Astrocyte (in vitro differentiated cells and primary cell): ENCODE results near the gene UHRF1. TPM values are rescaled to one million over a fixed set of nuclear protein-coding genes. Genes with fewer than 3 reads are reported as not detected.

Experiments used
- DNase-seq: peaks from one replicate; pipeline ENCODE4 v3.0.0-alpha.2; 2010; ENCODE audit warnings: low read depth
- FAIRE-seq: peaks from 2 replicates; lab custom pipeline; 2011; peaks lifted over from hg19 to GRCh38; lab: Jason Lieb, UNC
- H2AFZ ChIP-seq: 2 replicates; pipeline ENCODE4 v1.6.0; 2012; ENCODE audit warnings: low read depth, low read length, inconsistent platforms
- H3K27ac ChIP-seq: 2 replicates; pipeline ENCODE4 v1.5.1; 2011; ENCODE audit warnings: low read depth, low read length, inconsistent platforms
- H3K27me3 ChIP-seq: 2 replicates; pipeline ENCODE4 v1.6.0; 2011; ENCODE audit warnings: low read length, inconsistent platforms; ENCODE audit not compliant: insufficient read depth
- H3K36me3 ChIP-seq: 2 replicates; pipeline ENCODE4 v1.5.1; 2011; ENCODE audit warnings: low read length, inconsistent platforms; ENCODE audit not compliant: insufficient read depth
- H3K4me1 ChIP-seq: 2 replicates; pipeline ENCODE4 v1.5.1; 2011; ENCODE audit warnings: low read length, inconsistent platforms; ENCODE audit not compliant: insufficient read depth
- H3K4me2 ChIP-seq: 2 replicates; pipeline ENCODE4 v1.6.0; 2012; ENCODE audit warnings: low read length, inconsistent platforms
- H3K4me3 ChIP-seq: 2 replicates; pipeline ENCODE4 v1.5.1; 2011; ENCODE audit warnings: low read depth, mild to moderate bottlenecking, low read length, inconsistent platforms; ENCODE audit not compliant: insufficient read depth
- H3K79me2 ChIP-seq: 2 replicates; pipeline ENCODE4 v1.6.0; 2012; ENCODE audit warnings: mild to moderate bottlenecking, low read length, inconsistent platforms; ENCODE audit not compliant: insufficient read depth
- H3K9ac ChIP-seq: 2 replicates; pipeline ENCODE4 v1.6.0; 2012; ENCODE audit warnings: mild to moderate bottlenecking, low read length, inconsistent platforms
- H3K9me3 ChIP-seq: 2 replicates; pipeline ENCODE4 v1.5.1; 2012; ENCODE audit warnings: low read depth, mild to moderate bottlenecking, low read length, inconsistent platforms; ENCODE audit not compliant: insufficient read depth
- H4K20me1 ChIP-seq: 2 replicates; pipeline ENCODE4 v1.6.0; 2012; ENCODE audit warnings: low read length, inconsistent platforms; ENCODE audit not compliant: insufficient read depth
- H3K27ac Mint-ChIP-seq: one replicate; pipeline ENCODE4 v1.8.0; 2021; ENCODE audit warnings: mild to moderate bottlenecking, mixed read lengths; ENCODE audit not compliant: unreplicated experiment
- H3K27me3 Mint-ChIP-seq: one replicate; pipeline ENCODE4 v1.8.0; 2021; ENCODE audit warnings: low read depth, mixed read lengths; ENCODE audit not compliant: unreplicated experiment
- H3K36me3 Mint-ChIP-seq: one replicate; pipeline ENCODE4 v1.8.0; 2021; ENCODE audit warnings: low read depth, mixed read lengths; ENCODE audit not compliant: unreplicated experiment
- H3K4me1 Mint-ChIP-seq: one replicate; pipeline ENCODE4 v1.8.0; 2021; ENCODE audit warnings: low read depth, mixed read lengths; ENCODE audit not compliant: unreplicated experiment
- H3K4me3 Mint-ChIP-seq: one replicate; pipeline ENCODE4 v1.8.0; 2021; ENCODE audit warnings: mild to moderate bottlenecking, moderate library complexity, mixed read lengths; ENCODE audit not compliant: unreplicated experiment
- H3K9me3 Mint-ChIP-seq: one replicate; pipeline ENCODE4 v1.8.0; 2021; ENCODE audit warnings: mild to moderate bottlenecking, mixed read lengths; ENCODE audit not compliant: unreplicated experiment
- EZH2 ChIP-seq: IDR thresholded peaks from 2 replicates; pipeline ENCODE4 v1.6.1; 2012; ENCODE audit warnings: mild to moderate bottlenecking, low read length, inconsistent platforms; ENCODE audit not compliant: insufficient read depth
- total RNA-seq: library from RNA; stranded (reverse); gene quantifications from 2 replicates; pipeline ENCODE4 v1.2.1, GENCODE V29; 2021
- TF ChIP-seq, protein P1 (sequence below): IDR thresholded peaks from 2 replicates; pipeline ENCODE4 v1.5.1; 2011; ENCODE audit warnings: low read depth, mild to moderate bottlenecking, inconsistent platforms, low read length, moderate library complexity; ENCODE audit not compliant: insufficient read depth

The UHRF1 gene
- total RNA-seq, 1 donor from 2014 or later = 16.2 TPM

DNA sequence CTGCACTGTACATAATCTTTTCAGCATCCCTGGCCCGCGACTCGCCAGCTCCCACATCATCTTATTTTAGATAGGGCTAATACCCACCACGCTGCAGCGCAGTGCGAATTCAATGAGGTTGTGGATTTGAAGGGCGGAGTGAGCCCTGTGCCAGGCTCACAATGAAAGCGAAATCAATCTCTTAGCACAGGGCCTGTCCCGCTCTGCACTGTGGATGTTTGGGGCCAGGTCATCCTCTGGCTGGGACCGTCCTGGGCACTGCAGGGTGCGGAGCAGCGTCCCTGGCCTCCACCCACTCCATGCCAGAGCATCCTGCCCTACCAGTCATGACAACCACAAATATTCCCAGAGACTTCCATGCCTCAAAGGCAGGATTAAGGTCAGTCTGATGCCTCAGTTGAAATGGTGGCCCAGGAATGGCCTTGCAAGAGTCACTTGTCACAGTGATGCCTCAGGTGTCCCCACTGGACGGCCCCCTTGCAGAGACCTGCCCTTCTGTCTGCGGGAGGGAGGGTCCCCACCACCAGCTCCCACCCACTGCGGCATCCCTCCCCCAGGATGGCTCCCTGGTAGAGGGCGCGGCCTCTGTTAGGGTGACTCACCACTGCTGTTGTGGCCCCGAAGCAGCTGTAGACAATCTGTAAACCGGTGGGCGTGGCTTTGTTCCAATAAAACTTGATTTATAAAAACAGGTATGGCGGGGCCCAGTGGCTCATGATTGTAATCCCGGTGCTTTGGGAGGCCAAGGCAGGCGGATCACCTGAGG lies 5.6 kb downstream of the UHRF1 start:
- no peak overlapping the region for H3K4me3 Mint-ChIP-seq
- DNase-seq = peak; percentile 82
- H3K4me1 ChIP-seq = peaks cover 58% of the 10 kb centered on the region
- no peaks in the 10 kb centered on the region for H3K9me3 ChIP-seq
- H3K27ac ChIP-seq = peak overlapping the region; percentile 86
- peaks cover 16% of the 10 kb centered on the region for H4K20me1 ChIP-seq
- H3K4me3 ChIP-seq = peak overlapping the region; percentile 32
- peak overlapping the region; percentile 80 for H3K4me2 ChIP-seq
- TF ChIP-seq EZH2 = no peak
- TF ChIP-seq, protein P1, sequence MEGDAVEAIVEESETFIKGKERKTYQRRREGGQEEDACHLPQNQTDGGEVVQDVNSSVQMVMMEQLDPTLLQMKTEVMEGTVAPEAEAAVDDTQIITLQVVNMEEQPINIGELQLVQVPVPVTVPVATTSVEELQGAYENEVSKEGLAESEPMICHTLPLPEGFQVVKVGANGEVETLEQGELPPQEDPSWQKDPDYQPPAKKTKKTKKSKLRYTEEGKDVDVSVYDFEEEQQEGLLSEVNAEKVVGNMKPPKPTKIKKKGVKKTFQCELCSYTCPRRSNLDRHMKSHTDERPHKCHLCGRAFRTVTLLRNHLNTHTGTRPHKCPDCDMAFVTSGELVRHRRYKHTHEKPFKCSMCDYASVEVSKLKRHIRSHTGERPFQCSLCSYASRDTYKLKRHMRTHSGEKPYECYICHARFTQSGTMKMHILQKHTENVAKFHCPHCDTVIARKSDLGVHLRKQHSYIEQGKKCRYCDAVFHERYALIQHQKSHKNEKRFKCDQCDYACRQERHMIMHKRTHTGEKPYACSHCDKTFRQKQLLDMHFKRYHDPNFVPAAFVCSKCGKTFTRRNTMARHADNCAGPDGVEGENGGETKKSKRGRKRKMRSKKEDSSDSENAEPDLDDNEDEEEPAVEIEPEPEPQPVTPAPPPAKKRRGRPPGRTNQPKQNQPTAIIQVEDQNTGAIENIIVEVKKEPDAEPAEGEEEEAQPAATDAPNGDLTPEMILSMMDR = no peak
- H3K79me2 ChIP-seq = peaks cover 83% of the 10 kb centered on the region
- H3K27me3 Mint-ChIP-seq = no peaks in the 10 kb centered on the region
- peak overlapping the region; percentile 85 for H3K27ac Mint-ChIP-seq
- peaks cover 37% of the 10 kb centered on the region for H3K4me1 Mint-ChIP-seq
- peaks cover 5% of the 10 kb centered on the region for H3K36me3 Mint-ChIP-seq
- H3K27me3 ChIP-seq = no peaks in the 10 kb centered on the region
- peaks cover 4% of the 10 kb centered on the region for H3K36me3 ChIP-seq
- FAIRE-seq = no peak
- no peaks in the 10 kb centered on the region for H3K9me3 Mint-ChIP-seq
- no peak overlapping the region for H2AFZ ChIP-seq
- H3K9ac ChIP-seq = peak overlapping the region; percentile 75

DNA sequence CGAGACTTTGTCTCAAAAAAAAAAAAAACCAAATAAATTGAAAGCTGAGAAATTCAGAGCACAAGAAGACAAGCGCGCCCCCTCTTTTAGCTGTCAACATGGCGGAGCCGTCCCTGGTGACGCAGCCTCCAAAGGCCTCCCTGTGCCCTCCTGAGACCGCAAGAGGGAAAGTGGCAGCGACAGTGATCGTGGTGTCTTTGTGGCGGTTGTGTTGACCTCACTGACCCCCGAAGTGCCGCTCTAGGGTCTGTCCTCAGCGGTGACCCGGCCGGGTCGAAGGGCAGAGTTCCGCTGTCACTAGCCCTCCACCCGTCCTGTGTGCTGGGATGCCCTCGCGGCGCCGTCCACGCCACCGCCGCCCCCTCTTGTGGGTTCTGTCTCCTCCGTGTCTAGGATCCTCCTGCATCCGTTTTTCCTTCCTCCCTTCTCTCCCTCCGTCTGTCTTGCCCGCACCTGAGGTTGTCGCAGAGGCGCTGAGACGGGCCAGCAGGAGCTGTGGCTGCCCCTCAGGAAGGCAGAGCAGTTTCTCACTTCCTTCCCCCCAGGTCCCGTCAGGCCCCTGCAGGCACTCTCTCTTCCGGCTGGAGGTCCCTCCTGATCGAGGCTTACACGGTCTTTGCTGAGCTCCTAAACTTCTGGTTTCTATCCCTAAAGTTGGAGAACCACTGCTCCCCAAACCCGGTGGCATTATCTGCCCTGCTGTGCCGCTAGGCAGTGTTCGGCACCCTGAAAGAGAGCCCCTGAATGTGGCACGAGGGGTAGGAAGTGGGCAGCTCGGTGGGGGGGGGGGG lies 7.2 kb downstream of the UHRF1 start:
- Histone ChIP-seq H3K27ac (peak overlapping the region; percentile 86), H3K4me2 (peak overlapping the region; percentile 80), H4K20me1 (peaks cover 22% of the 10 kb centered on the region), H3K4me1 (peaks cover 45% of the 10 kb centered on the region), H2AFZ (no peak overlapping the region), H3K27me3 (no peaks in the 10 kb centered on the region), H3K36me3 (peaks cover 9% of the 10 kb centered on the region), H3K9me3 (no peaks in the 10 kb centered on the region), H3K4me3 (no peak overlapping the region), H3K9ac (peak overlapping the region; percentile 75), H3K79me2 (peaks cover 92% of the 10 kb centered on the region)
- peaks cover 32% of the 10 kb centered on the region for H3K4me1 Mint-ChIP-seq
- DNase-seq (no peak), FAIRE-seq (no peak)
- peaks cover 5% of the 10 kb centered on the region for H3K36me3 Mint-ChIP-seq
- TF ChIP-seq EZH2 = no peak
- TF ChIP-seq, protein P1 = no peak
- no peaks in the 10 kb centered on the region for H3K27me3 Mint-ChIP-seq
- no peaks in the 10 kb centered on the region for H3K9me3 Mint-ChIP-seq
- peak overlapping the region; percentile 85 for H3K27ac Mint-ChIP-seq
- peak overlapping the region; percentile 20 for H3K4me3 Mint-ChIP-seq
